HepG2 (cell line): ENCODE measurements around the gene RRN3. TPM values are rescaled to one million over a fixed set of nuclear protein-coding genes. Genes with fewer than 3 reads are reported as not detected.
A peak's percentile ranks its signal among the peaks of the same experiment; 100 is the strongest.

ENCODE experiments used
- ATF1 ChIP-seq: IDR thresholded peaks from 2 replicates; pipeline ENCODE4 v1.6.1; 2016; ENCODE audit warnings: mild to moderate bottlenecking, control low read depth
- ATF6 ChIP-seq: sonication (generic); formaldehyde crosslinking; conservative IDR thresholded peaks from 2 replicates; pipeline ENCODE4 v1.4.0; 2020; ENCODE audit warnings: missing genetic modification reagents
- ELF4 ChIP-seq: sonication (generic); formaldehyde crosslinking; IDR thresholded peaks from 2 replicates; pipeline ENCODE4 v1.5.0; 2020; ENCODE audit warnings: missing genetic modification reagents, mild to moderate bottlenecking, moderate library complexity, borderline replicate concordance
- HMG20B ChIP-seq: conservative IDR thresholded peaks from 2 replicates; pipeline ENCODE4 v1.6.1; 2016; ENCODE audit warnings: missing genetic modification reagents, missing compliant biosample characterization
- HNF4A ChIP-seq: sonication (generic); formaldehyde crosslinking; IDR thresholded peaks from 2 replicates; pipeline ENCODE4 v1.4.0; 2020; ENCODE audit warnings: missing genetic modification reagents
- MTF1 ChIP-seq: sonication (generic); formaldehyde crosslinking; IDR thresholded peaks from 2 replicates; pipeline ENCODE4 v1.5.0; 2020; ENCODE audit warnings: missing genetic modification reagents
- NR2C2 ChIP-seq: sonication (generic); formaldehyde crosslinking; IDR thresholded peaks from 2 replicates; pipeline ENCODE4 v1.4.0; 2020; ENCODE audit warnings: missing genetic modification reagents, mild to moderate bottlenecking, moderate library complexity, borderline replicate concordance
- PHF21A ChIP-seq: sonication (generic); formaldehyde crosslinking; IDR thresholded peaks from 2 replicates; pipeline ENCODE4 v1.5.0; 2020; ENCODE audit warnings: mild to moderate bottlenecking, missing genetic modification reagents
- SIX1 ChIP-seq: sonication (generic); formaldehyde crosslinking; IDR thresholded peaks from 2 replicates; pipeline ENCODE4 v1.4.0; 2020; ENCODE audit warnings: missing genetic modification reagents, borderline replicate concordance
- SKI ChIP-seq: fragments of 450-650 bp; IDR thresholded peaks from one replicate; pipeline ENCODE4 v1.6.1; 2018; ENCODE audit warnings: mild to moderate bottlenecking; ENCODE audit not compliant: partially characterized antibody
- SMYD3 ChIP-seq: sonication (generic); formaldehyde crosslinking; IDR thresholded peaks from 2 replicates; pipeline ENCODE4 v1.8.1; 2023; ENCODE audit warnings: mild to moderate bottlenecking, missing genetic modification reagents
- SNAPC2 ChIP-seq: sonication (generic); formaldehyde crosslinking; IDR thresholded peaks from 2 replicates; pipeline ENCODE4 v1.8.1; 2022; ENCODE audit warnings: mild to moderate bottlenecking, missing genetic modification reagents
- ZBTB39 ChIP-seq: sonication (generic); formaldehyde crosslinking; IDR thresholded peaks from 2 replicates; pipeline ENCODE4 v1.5.0; 2020; ENCODE audit warnings: missing genetic modification reagents
- ZC3H13 ChIP-seq: sonication (generic); formaldehyde crosslinking; IDR thresholded peaks from 2 replicates; pipeline ENCODE4 v1.8.1; 2023; ENCODE audit warnings: mild to moderate bottlenecking, missing genetic modification reagents, moderate library complexity
- ZMYM3 ChIP-seq: sonication (generic); formaldehyde crosslinking; IDR thresholded peaks from 2 replicates; pipeline ENCODE4 v1.5.1; 2020; ENCODE audit warnings: mild to moderate bottlenecking, missing genetic modification reagents
- ZNF343 ChIP-seq: sonication (generic); formaldehyde crosslinking; IDR thresholded peaks from 2 replicates; pipeline ENCODE4 v1.4.0; 2020; ENCODE audit warnings: mild to moderate bottlenecking, missing genetic modification reagents
- ZNF558 ChIP-seq: sonication (generic); formaldehyde crosslinking; IDR thresholded peaks from 2 replicates; pipeline ENCODE4 v1.9.0; 2022; ENCODE audit warnings: mild to moderate bottlenecking, missing genetic modification reagents, borderline replicate concordance
- ZNF670 ChIP-seq: sonication (generic); formaldehyde crosslinking; IDR thresholded peaks from 2 replicates; pipeline ENCODE4 v1.8.0; 2022; ENCODE audit warnings: mild to moderate bottlenecking, missing genetic modification reagents, borderline replicate concordance
- ZSCAN20 ChIP-seq: sonication (generic); formaldehyde crosslinking; IDR thresholded peaks from 2 replicates; pipeline ENCODE4 v1.4.0; 2020; ENCODE audit warnings: missing genetic modification reagents, mild to moderate bottlenecking, borderline replicate concordance
- polyA plus RNA-seq, 8 experiments: library from polyadenylated mRNA; depleted of rRNA in 3 of 8; stranded (reverse) in 7 of 8; unstranded in 1 of 8; fragments of >200 nt; fragmentation: Illumina TruSeq in 4 of 8; extraction: Trizol in 4 of 8; gene quantifications; 2 replicates each; pipeline versions ENCODE4 v1.2.1 to v1.2.3, GENCODE V29; 2011 to 2016; ENCODE audit warnings: low read depth in 4 of 8, missing spikeins in 1 of 8, mixed read lengths in 1 of 8; ENCODE audit not compliant: insufficient read depth in 1 of 8
- total RNA-seq, 5 experiments: library from RNA; depleted of rRNA; stranded (reverse); fragments of >200 nt; fragmentation: Illumina TruSeq; extraction: Trizol; gene quantifications; 2 replicates each; pipeline ENCODE4 v1.2.3, GENCODE V29; 2016; ENCODE audit warnings: low read depth in 1 of 5
- TF ChIP-seq, protein P1 (sequence below): IDR thresholded peaks from 2 replicates; pipeline ENCODE4 v1.6.1; 2016; ENCODE audit warnings: mild to moderate bottlenecking
- TF ChIP-seq, protein P2 (sequence below): sonication (generic); formaldehyde crosslinking; IDR thresholded peaks from 2 replicates; pipeline ENCODE4 v1.8.1; 2023; ENCODE audit warnings: mild to moderate bottlenecking, missing genetic modification reagents
- TF ChIP-seq, protein P3 (sequence below): sonication (generic); formaldehyde crosslinking; IDR thresholded peaks from 2 replicates; pipeline ENCODE4 v1.5.0; 2020; ENCODE audit warnings: missing genetic modification reagents

The RRN3 gene
- total and polyA plus RNA-seq, 2 of the 13 experiments (the other 11 are each of a cell fraction or from before 2014, with no cell fraction given), result 45.8 to 67.0 TPM

- TF ChIP-seq ATF1 (CRISPR knock-in tag) (peak; percentile 77), SKI (peak; percentile 81), ATF6 (CRISPR knock-in tag) (0 out of 2 replicates have a peak, but pooled peaks have one; percentile 91), ZNF558 (peak; percentile 90; the same call in 1 of the 2 replicates), PHF21A (CRISPR knock-in tag) (peak; percentile 96), MTF1 (CRISPR knock-in tag) (peak; percentile 63; the same call in 1 of the 2 replicates), SIX1 (0 out of 2 replicates have a peak, but pooled peaks have one; percentile 31), ZBTB39 (CRISPR knock-in tag) (0 out of 2 replicates have a peak, but pooled peaks have one; percentile 72), HNF4A (CRISPR knock-in tag) (peak; percentile 63), NR2C2 (peak; percentile 93), ZC3H13 (CRISPR knock-in tag) (peak; percentile 83), ZMYM3 (CRISPR knock-in tag) (peak; percentile 66; the same call in 1 of the 2 replicates), ZNF670 (CRISPR knock-in tag) (0 out of 2 replicates have a peak, but pooled peaks have one; percentile 66), HMG20B (CRISPR knock-in tag) (peak; percentile 85), ELF4 (CRISPR knock-in tag) (peak; percentile 89; the same call in 1 of the 2 replicates), SNAPC2 (CRISPR knock-in tag) (peak; percentile 58; the same call in 1 of the 2 replicates), SMYD3 (CRISPR knock-in tag) (peak; percentile 88; the same call in 1 of the 2 replicates), ZSCAN20 (0 out of 2 replicates have a peak, but pooled peaks have one; percentile 25), ZNF343 (CRISPR knock-in tag) (peak; percentile 81; the same call in 1 of the 2 replicates)
- TF ChIP-seq, protein P1, sequence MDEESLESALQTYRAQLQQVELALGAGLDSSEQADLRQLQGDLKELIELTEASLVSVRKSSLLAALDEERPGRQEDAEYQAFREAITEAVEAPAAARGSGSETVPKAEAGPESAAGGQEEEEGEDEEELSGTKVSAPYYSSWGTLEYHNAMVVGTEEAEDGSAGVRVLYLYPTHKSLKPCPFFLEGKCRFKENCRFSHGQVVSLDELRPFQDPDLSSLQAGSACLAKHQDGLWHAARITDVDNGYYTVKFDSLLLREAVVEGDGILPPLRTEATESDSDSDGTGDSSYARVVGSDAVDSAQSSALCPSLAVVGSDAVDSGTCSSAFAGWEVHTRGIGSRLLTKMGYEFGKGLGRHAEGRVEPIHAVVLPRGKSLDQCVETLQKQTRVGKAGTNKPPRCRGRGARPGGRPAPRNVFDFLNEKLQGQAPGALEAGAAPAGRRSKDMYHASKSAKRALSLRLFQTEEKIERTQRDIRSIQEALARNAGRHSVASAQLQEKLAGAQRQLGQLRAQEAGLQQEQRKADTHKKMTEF (CRISPR knock-in tag), result peak; percentile 97
- TF ChIP-seq, protein P2, sequence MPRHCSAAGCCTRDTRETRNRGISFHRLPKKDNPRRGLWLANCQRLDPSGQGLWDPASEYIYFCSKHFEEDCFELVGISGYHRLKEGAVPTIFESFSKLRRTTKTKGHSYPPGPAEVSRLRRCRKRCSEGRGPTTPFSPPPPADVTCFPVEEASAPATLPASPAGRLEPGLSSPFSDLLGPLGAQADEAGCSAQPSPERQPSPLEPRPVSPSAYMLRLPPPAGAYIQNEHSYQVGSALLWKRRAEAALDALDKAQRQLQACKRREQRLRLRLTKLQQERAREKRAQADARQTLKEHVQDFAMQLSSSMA (CRISPR knock-in tag), result peak; percentile 97
- TF ChIP-seq, protein P3, sequence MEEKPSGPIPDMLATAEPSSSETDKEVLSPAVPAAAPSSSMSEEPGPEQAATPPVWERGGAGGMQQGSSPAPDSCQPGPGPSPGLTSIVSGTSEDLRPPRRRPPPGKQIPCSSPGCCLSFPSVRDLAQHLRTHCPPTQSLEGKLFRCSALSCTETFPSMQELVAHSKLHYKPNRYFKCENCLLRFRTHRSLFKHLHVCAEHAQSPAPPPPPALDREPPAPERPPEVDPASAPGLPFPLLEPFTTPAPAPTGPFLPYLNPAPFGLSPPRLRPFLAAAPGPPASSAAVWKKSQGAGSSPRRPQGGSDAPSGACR (CRISPR knock-in tag), result peak; percentile 64; the same call in 1 of the 2 replicates
Observed at GRCh38 chr16:15093955-15094827, at the start of gene RRN3 (continued).
